Activated T-cell treated with anti-CD3 and anti-CD28 coated beads, Interleukin-2, amount 50 U/mL, for 1 hour (primary cell): ENCODE data around the gene KATNAL1.

Experiments
- DNase-seq: peaks from one replicate; pipeline ENCODE4 v3.0.0-alpha.2; 2020

KATNAL1 gene

GRCh38 chr13:30158774-30159445 lies 148.4 kb downstream of the KATNAL1 start:
- DNase-seq = no peak

GRCh38 chr13:30157616-30157993 lies 149.7 kb downstream of the KATNAL1 start:
- no peak for DNase-seq

GRCh38 chr13:30156826-30157615 lies 150.3 kb downstream of the KATNAL1 start:
- no peak for DNase-seq

- DNase-seq = no peak
These were observed 151.1 kb downstream of the KATNAL1 start for GRCh38 chr13:30156270-30156669.

GRCh38 chr13:30154931-30155330 lies 152.4 kb downstream of the KATNAL1 start:
- no peak for DNase-seq

- DNase-seq = no peak
These were observed 152.8 kb downstream of the KATNAL1 start for GRCh38 chr13:30154531-30154930.

- no peak for DNase-seq
These were observed 153.6 kb downstream of the KATNAL1 start for GRCh38 chr13:30153545-30154426.
